LNCAP (cell line): Measurements from ENCODE around the gene VMAC.

Source experiments
- TF ChIP-seq, protein P1 (sequence below): fragments of 450-650 bp; IDR thresholded peaks from 2 replicates; pipeline ENCODE4 v1.5.1; 2017; ENCODE audit warnings: mild to moderate bottlenecking

The VMAC gene

DNA sequence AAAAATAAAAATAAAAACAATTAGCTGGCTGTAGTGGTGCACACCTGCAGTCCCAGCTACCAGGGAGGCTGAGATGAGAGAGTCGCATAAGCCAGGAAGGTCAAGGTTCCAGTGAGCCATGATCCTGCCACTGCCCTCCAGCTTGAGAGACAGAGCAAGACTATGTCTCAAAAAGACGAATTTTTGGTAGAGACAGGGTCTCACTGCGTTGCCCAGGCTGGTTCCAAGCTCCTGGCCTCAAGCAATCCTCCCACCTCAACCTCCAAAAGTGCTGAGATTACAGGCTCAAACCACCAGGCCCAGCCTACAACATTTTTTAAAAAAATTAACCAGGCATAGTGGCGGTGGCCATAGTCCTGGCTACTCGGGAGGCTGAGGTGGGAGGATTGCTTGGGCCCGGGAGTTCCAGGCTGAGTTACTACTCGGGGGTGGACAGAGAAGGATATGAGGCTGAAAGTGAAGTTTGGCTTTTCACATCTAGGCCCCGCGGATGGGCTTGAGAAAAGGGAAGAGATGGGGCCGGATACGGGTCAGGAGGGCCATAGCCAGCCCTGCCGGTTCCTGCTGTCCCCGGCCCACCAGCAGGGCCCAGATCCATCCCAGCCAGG lies 11.3 kb upstream of the VMAC start:
- TF ChIP-seq, protein P1, sequence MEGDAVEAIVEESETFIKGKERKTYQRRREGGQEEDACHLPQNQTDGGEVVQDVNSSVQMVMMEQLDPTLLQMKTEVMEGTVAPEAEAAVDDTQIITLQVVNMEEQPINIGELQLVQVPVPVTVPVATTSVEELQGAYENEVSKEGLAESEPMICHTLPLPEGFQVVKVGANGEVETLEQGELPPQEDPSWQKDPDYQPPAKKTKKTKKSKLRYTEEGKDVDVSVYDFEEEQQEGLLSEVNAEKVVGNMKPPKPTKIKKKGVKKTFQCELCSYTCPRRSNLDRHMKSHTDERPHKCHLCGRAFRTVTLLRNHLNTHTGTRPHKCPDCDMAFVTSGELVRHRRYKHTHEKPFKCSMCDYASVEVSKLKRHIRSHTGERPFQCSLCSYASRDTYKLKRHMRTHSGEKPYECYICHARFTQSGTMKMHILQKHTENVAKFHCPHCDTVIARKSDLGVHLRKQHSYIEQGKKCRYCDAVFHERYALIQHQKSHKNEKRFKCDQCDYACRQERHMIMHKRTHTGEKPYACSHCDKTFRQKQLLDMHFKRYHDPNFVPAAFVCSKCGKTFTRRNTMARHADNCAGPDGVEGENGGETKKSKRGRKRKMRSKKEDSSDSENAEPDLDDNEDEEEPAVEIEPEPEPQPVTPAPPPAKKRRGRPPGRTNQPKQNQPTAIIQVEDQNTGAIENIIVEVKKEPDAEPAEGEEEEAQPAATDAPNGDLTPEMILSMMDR: no peak

GRCh38 chr19:5893907-5894703 lies 10.6 kb upstream of the VMAC start:
- TF ChIP-seq, protein P1: no peak

GRCh38 chr19:5894704-5895349 lies 9.8 kb upstream of the VMAC start:
- TF ChIP-seq, protein P1: no peak

GRCh38 chr19:5895409-5895808 lies 9.3 kb upstream of the VMAC start:
- TF ChIP-seq, protein P1: no peak

GRCh38 chr19:5895890-5896289 lies 8.8 kb upstream of the VMAC start:
- TF ChIP-seq, protein P1: no peak

GRCh38 chr19:5896365-5897076 lies 8.2 kb upstream of the VMAC start:
- TF ChIP-seq, protein P1: no peak

- TF ChIP-seq, protein P1: 0 out of 2 replicates have a peak, but pooled peaks have one; percentile 15
Measured at GRCh38 chr19:5897189-5897969, 7.3 kb upstream of the VMAC start.
